K562 (cell line): Measurements from ENCODE around the gene DAGLB. TPM values are rescaled to one million over a fixed set of nuclear protein-coding genes. Genes with fewer than 3 reads are reported as not detected.
A peak's percentile ranks its signal among the peaks of the same experiment; 100 is the strongest.

Experiments used
- ADNP ChIP-seq: fragments of 200-800 bp; sonication (Bioruptor generic); IDR thresholded peaks from 2 replicates; pipeline ENCODE4 v1.6.1; 2016; ENCODE audit warnings: missing genetic modification characterization, missing compliant biosample characterization
- BDP1 ChIP-seq: IDR thresholded peaks from 3 replicates; pipeline ENCODE4 v1.6.1; 2011; ENCODE audit not compliant: insufficient read length, insufficient read depth
- CHCHD3 ChIP-seq: fragments of 250-450 bp; sonication (Bioruptor Pico); IDR thresholded peaks from 2 replicates; pipeline ENCODE4 v2.1.2; 2022; ENCODE audit warnings: mild to moderate bottlenecking
- HMG20B ChIP-seq: fragments of 250-450 bp; sonication (Bioruptor Pico); IDR thresholded peaks from 2 replicates; pipeline ENCODE4 v1.5.0; 2021; ENCODE audit warnings: mild to moderate bottlenecking
- MAZ ChIP-seq, 2 experiments: fragments of 450-650 bp in 1 of 2; sonication (generic) in 1 of 2; formaldehyde crosslinking; IDR thresholded peaks in 1 of 2; conservative IDR thresholded peaks in 1 of 2; 2 replicates each; pipeline versions ENCODE4 v1.4.0 to v1.5.0; 2020; ENCODE audit warnings: mild to moderate bottlenecking in 1 of 2, missing genetic modification reagents in 1 of 2
- MTA3 ChIP-seq: fragments of 450-650 bp; formaldehyde crosslinking; IDR thresholded peaks from 2 replicates; pipeline ENCODE4 v1.6.1; 2017; ENCODE audit warnings: mild to moderate bottlenecking, borderline replicate concordance
- POLR2AphosphoS5 ChIP-seq: IDR thresholded peaks from 2 replicates; pipeline ENCODE4 v1.6.1; 2011; ENCODE audit warnings: mild to moderate bottlenecking, low read depth, low read length, moderate library complexity; ENCODE audit not compliant: control insufficient read depth, insufficient read depth
- POLR2B ChIP-seq: fragments of 450-650 bp; IDR thresholded peaks from 2 replicates; pipeline ENCODE4 v1.6.1; 2018; ENCODE audit warnings: low read depth; ENCODE audit not compliant: partially characterized antibody
- SREBF1 ChIP-seq: fragments of 150-350 bp; IDR thresholded peaks from 2 replicates; pipeline ENCODE4 v1.6.1; 2014; ENCODE audit warnings: antibody characterized with exemption, low read depth, low read length, borderline replicate concordance
- STAT5B ChIP-seq: fragments of 250-450 bp; sonication (Bioruptor Pico); IDR thresholded peaks from 2 replicates; pipeline ENCODE4 v1.8.0; 2021; ENCODE audit warnings: mild to moderate bottlenecking, inconsistent platforms
- ZNF140 ChIP-seq: fragments of 250-450 bp; sonication (Bioruptor Pico); IDR thresholded peaks from 2 replicates; pipeline ENCODE4 v1.8.0; 2021; ENCODE audit warnings: moderate library complexity, mild to moderate bottlenecking, inconsistent platforms
- ZNF174 ChIP-seq: fragments of 250-450 bp; sonication (Bioruptor Pico); IDR thresholded peaks from 2 replicates; pipeline ENCODE4 v1.4.0; 2020; ENCODE audit warnings: mild to moderate bottlenecking
- ZNF384 ChIP-seq: IDR thresholded peaks from 2 replicates; pipeline ENCODE4 v1.6.1; 2012; ENCODE audit warnings: low read depth, low read length, improper control_type of control experiment
- polyA plus RNA-seq, 8 experiments: library from polyadenylated mRNA; depleted of rRNA in 4 of 8; stranded (reverse) in 5 of 8; unstranded in 3 of 8; fragments of >200 nt; fragmentation: Nextera tagmentation in 2 of 8; fragmentation: Illumina TruSeq in 1 of 8; extraction: Ambion mirVana in 2 of 8; extraction: Trizol in 1 of 8; gene quantifications; 2 replicates each; pipeline versions ENCODE4 v1.2.1 to v1.2.3, GENCODE V29; 2011 to 2014; ENCODE audit warnings: inconsistent platforms in 1 of 8, missing spikeins in 1 of 8
- total RNA-seq, 7 experiments: library from RNA; depleted of rRNA in 6 of 7; stranded (reverse); fragments of >200 nt in 6 of 7; fragmentation: Illumina TruSeq in 2 of 7; extraction: Trizol in 2 of 7; gene quantifications; 2 replicates each; pipeline versions ENCODE4 v1.2.1 to v1.2.3, GENCODE V29; 2011 to 2021; ENCODE audit warnings: low replicate concordance in 1 of 7
- TF ChIP-seq, protein P1 (sequence below), 2 experiments: fragments of 450-650 bp; formaldehyde crosslinking in 1 of 2; IDR thresholded peaks; 2 replicates each; pipeline versions ENCODE4 v1.4.0 to v1.6.1; 2014 to 2020; ENCODE audit warnings: mild to moderate bottlenecking in 2 of 2, borderline replicate concordance in 1 of 2, low read depth in 1 of 2
- TF ChIP-seq, protein P2 (sequence below): sonication (generic); formaldehyde crosslinking; IDR thresholded peaks from 2 replicates; pipeline ENCODE4 v1.8.0; 2023; ENCODE audit warnings: mild to moderate bottlenecking, missing genetic modification reagents
- TF ChIP-seq, protein P3 (sequence below): fragments of 450-650 bp; formaldehyde crosslinking; IDR thresholded peaks from 2 replicates; pipeline ENCODE4 v1.4.0; 2022; ENCODE audit warnings: mild to moderate bottlenecking, moderate library complexity

The DAGLB gene
- total and polyA plus RNA-seq, 9 of the 15 experiments (the other 6 are each of a cell fraction or from before 2014, with no cell fraction given), result 0.92 to 16.4 (median 9.3) TPM

DNA sequence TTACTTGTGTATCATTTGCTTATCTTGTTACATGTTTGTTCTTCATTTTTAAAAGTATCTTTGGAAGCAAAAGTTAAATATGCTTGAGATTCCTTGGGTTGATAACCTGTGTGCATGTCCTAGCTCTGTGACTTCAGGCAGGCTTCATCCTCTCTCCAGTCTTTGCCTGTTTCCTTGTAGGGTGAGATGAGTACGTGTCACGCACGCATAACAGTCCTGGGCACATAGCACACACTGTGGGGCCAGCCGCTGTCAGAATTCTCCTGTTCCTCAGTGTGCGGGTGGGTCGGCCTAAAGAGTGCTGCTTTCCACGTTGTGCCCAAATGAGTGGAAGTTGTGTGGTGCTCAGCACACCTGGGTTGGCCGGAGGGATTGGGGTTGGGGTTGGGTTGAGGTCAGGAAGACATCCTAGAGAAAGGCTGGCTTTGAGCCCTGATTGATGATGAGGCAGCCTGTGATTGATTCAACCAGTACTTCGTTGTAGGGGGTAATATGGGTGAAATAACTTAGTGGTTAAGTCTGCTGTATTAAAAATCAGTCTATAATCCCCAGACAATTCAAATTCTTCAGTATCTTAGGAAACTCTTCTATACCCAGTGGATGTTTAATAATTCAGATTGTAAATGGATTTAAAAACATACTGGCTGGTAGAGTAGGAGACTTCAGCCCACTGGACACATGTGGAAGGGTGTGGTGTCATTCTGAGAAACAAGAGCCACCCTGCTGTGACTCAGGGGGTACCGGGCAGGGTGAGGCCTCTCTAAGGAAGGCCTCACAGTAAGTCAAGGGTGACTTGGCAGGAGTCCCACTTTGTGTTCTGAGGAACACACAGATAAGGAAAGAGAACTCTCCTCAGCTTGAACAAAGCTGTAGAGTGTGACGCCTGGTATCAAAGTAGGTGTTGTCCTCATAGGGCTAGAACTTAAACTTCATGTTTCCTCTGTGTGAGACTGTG, 54.8 kb downstream of the DAGLB start (continued):
- TF ChIP-seq, protein P1, sequence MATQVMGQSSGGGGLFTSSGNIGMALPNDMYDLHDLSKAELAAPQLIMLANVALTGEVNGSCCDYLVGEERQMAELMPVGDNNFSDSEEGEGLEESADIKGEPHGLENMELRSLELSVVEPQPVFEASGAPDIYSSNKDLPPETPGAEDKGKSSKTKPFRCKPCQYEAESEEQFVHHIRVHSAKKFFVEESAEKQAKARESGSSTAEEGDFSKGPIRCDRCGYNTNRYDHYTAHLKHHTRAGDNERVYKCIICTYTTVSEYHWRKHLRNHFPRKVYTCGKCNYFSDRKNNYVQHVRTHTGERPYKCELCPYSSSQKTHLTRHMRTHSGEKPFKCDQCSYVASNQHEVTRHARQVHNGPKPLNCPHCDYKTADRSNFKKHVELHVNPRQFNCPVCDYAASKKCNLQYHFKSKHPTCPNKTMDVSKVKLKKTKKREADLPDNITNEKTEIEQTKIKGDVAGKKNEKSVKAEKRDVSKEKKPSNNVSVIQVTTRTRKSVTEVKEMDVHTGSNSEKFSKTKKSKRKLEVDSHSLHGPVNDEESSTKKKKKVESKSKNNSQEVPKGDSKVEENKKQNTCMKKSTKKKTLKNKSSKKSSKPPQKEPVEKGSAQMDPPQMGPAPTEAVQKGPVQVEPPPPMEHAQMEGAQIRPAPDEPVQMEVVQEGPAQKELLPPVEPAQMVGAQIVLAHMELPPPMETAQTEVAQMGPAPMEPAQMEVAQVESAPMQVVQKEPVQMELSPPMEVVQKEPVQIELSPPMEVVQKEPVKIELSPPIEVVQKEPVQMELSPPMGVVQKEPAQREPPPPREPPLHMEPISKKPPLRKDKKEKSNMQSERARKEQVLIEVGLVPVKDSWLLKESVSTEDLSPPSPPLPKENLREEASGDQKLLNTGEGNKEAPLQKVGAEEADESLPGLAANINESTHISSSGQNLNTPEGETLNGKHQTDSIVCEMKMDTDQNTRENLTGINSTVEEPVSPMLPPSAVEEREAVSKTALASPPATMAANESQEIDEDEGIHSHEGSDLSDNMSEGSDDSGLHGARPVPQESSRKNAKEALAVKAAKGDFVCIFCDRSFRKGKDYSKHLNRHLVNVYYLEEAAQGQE (IDR thresholded peaks at IDR 0.05; ENCODE audit: borderline replicate concordance), result peak; percentile 19; the same call in 1 of the 2 replicates
- TF ChIP-seq, protein P1 (CRISPR knock-in tag; IDR thresholded peaks at IDR 0.05; ENCODE audit: low read depth), result no peak
- TF ChIP-seq CHCHD3, result no peak
- 0 out of 2 replicates have a peak, but pooled peaks have one; percentile 52 for TF ChIP-seq ADNP (tag)
- TF ChIP-seq STAT5B (CRISPR knock-in tag), result no peak
- no peak for TF ChIP-seq ZNF140 (CRISPR knock-in tag)
- no peak for TF ChIP-seq ZNF384
- TF ChIP-seq, protein P2, sequence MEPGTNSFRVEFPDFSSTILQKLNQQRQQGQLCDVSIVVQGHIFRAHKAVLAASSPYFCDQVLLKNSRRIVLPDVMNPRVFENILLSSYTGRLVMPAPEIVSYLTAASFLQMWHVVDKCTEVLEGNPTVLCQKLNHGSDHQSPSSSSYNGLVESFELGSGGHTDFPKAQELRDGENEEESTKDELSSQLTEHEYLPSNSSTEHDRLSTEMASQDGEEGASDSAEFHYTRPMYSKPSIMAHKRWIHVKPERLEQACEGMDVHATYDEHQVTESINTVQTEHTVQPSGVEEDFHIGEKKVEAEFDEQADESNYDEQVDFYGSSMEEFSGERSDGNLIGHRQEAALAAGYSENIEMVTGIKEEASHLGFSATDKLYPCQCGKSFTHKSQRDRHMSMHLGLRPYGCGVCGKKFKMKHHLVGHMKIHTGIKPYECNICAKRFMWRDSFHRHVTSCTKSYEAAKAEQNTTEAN (CRISPR knock-in tag), result no peak
- no peak for TF ChIP-seq POLR2B
- no peak for TF ChIP-seq ZNF174 (CRISPR knock-in tag)
- TF ChIP-seq BDP1, result no peak
- TF ChIP-seq, protein P3, sequence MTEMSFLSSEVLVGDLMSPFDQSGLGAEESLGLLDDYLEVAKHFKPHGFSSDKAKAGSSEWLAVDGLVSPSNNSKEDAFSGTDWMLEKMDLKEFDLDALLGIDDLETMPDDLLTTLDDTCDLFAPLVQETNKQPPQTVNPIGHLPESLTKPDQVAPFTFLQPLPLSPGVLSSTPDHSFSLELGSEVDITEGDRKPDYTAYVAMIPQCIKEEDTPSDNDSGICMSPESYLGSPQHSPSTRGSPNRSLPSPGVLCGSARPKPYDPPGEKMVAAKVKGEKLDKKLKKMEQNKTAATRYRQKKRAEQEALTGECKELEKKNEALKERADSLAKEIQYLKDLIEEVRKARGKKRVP (CRISPR knock-in tag), result no peak
- TF ChIP-seq POLR2AphosphoS5, result peak; percentile 68; the same call in 1 of the 2 replicates
- TF ChIP-seq MTA3, result peak; percentile 93
- no peak for TF ChIP-seq SREBF1
- TF ChIP-seq HMG20B (CRISPR knock-in tag), result no peak
- peak in 1 of 2 experiments; percentile 74; a peak in 2 of 4 replicates for TF ChIP-seq MAZ (CRISPR knock-in tag; conservative IDR thresholded peaks at IDR 0.05 in 1 of 2, IDR thresholded peaks at IDR 0.05 in 1 of 2)
